Spleen (tissue), 7 donors: ENCODE results near the gene APAF1.

Experiments used
- CTCF ChIP-seq, 11 experiments: fragments of 200-600 bp in 7 of 11; fragments of 450-650 bp in 4 of 11; sonication (generic) in 4 of 11; IDR thresholded peaks in 8 of 11; conservative IDR thresholded peaks in 3 of 11; 1 replicate in 7 of 11; 2 replicates in 4 of 11; pipeline versions ENCODE4 v1.4.0 to v1.8.0; 2016 to 2021; ENCODE audit warnings: antibody characterized with exemption in 11 of 11, inconsistent platforms in 4 of 11, mild to moderate bottlenecking in 1 of 11
- POLR2A ChIP-seq, 3 donors: fragments of 450-650 bp; IDR thresholded peaks; one replicate each; pipeline ENCODE4 v1.5.1; 2017; ENCODE audit warnings: antibody characterized with exemption in 3 of 3, mild to moderate bottlenecking in 1 of 3
- POLR2AphosphoS5 ChIP-seq, 3 donors: sonication (generic); formaldehyde crosslinking; IDR thresholded peaks; one replicate each; pipeline ENCODE4 v1.5.1; 2017; ENCODE audit warnings: antibody characterized with exemption in 3 of 3
- donor health status: DM: no; HTN: no; CAD: no; lungs with moderate emphysema.
- donor health status: DM: no; HTN: no; CAD: no.
- donor health status: DM: no; HTN: no; CAD: no.

GRCh38 chr12:98644712-98645571 lies at the start of gene APAF1, which contains the start of gene IKBIP:
- TF ChIP-seq CTCF (IDR thresholded peaks at IDR 0.05 in 8 of 11, conservative IDR thresholded peaks at IDR 0.05 in 3 of 11) (peak in 1 of 11 experiments; percentile 38), POLR2AphosphoS5 (IDR thresholded peaks at IDR 0.05) (peak; percentile 91 to 95 (median 93)), POLR2A (IDR thresholded peaks at IDR 0.05) (peak; percentile 11 to 67 (median 42))
